ENCODE results near the gene DLGAP1.
"Not testable (repeated sequence)": the region's sequence is repeated elsewhere in the genome, so short reads cannot be mapped to it uniquely, and the experiment has no call there.

Gene DLGAP1

GRCh38 chr18:3610813-3611212 is 844.3 kb downstream of the DLGAP1 start:
- no peak for DNase-seq

GRCh38 chr18:3610188-3610708 is 844.9 kb downstream of the DLGAP1 start:
- no peak for DNase-seq

GRCh38 chr18:3608488-3608887 is 846.6 kb downstream of the DLGAP1 start:
- DNase-seq, result no peak

DNA sequence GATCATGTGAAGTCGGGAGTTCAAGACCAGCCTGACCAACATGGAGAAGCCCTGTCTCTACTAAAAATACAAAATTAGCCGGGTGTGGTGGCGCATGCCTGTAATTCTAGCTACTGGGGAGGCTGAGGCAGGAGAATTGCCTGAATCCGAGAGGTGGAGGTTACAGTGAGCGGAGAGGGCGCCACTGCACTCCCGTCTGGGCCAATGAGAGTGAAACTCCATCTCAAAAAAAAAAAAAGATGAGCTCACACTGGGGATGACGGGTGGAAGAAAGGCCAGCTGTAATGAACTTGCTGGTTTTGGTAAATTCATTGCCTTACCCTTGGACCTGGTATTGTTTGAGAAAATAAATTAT is 847.0 kb downstream of the DLGAP1 start:
- not testable (repeated sequence) for DNase-seq

- DNase-seq, result no peak
These were observed 847.6 kb downstream of the DLGAP1 start for GRCh38 chr18:3607309-3608098.

DNA sequence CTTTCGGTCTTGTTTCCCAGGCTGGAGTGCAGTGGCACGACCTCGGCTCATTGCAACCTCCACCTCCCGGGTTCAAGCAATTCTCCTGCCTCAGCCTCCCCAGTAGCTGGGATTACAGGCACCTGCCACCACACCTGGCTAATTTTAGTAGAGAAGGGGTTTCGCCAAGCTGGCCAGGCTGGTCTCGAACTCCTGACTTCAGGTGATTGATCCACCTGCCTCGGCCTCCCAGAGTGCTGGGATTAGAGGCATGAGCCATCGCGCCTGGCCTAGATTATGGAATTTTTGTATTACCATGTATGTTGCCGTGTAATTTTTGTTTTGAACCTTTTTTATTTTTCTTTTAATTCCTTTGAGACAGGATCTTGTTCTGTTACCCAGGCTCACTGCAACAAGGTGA is 848.2 kb downstream of the DLGAP1 start:
- DNase-seq, result not testable (repeated sequence)

GRCh38 chr18:3605954-3606443 is 849.1 kb downstream of the DLGAP1 start:
- DNase-seq, result no peak

DNA sequence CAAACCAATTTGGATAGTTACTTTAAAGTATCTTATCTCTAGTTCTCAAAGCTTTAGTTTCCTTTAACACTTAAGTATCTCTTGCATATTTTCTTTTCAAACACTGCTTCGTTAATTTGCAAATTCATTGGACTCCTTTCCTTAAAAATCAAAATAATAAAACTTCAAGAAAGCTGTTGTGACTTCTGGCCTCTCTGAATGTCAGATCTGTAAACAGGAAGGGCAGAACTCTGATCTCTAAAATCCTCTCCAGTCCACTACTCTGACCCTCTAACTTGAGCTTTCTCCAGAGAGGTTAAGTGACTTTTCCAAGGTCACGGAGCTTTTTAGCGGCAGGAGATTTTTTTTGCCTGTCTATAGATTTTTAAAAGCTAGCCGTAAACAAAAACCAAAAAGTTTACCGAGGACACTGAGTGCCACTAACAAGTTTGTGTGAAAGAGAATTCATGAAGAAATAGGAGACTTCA is 849.6 kb downstream of the DLGAP1 start:
- no peak for DNase-seq

DNA sequence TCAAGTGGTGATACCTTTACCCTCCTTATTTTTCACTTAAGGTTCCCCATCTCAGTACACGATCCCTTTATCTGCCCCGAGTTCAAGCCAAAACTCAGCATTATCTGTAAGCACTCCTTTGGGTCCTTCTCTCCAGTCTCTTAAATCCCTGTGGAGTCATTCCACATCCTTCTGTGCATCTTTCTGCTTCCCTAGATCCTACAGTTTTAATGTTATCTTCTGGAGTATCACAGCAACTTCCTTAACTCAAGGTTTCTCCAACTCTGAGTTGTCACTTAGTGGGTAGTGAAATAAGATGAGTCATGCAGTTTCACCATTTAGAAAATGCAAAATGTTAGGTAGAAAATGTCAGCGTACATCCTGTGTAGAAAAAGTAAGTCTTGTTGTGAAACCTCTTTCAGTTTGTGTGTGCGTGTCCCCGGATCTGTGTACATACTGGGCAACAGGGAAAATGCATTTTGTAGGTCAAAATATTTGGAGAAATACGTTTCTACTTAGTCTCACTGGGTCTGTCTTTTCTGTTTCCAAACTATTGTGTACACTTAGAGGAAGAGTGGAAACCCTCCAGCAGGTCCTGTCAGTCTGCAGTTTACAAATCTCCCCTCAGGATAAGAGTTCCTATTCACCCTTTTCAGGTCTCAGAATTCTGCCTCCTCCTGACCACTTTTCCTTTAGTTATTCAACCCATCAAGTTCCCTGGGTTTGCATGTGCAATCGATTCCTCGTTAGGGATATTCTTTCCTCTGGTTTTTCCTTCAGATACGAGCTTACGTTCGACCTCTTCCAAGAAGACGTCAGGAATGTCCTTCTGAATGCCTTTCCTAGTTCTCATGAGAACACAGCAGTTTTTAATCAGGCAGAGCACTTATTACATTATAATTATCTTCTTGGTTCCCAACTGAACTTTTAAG is 850.4 kb downstream of the DLGAP1 start:
- no peak for DNase-seq

GRCh38 chr18:3604235-3604497 is 850.9 kb downstream of the DLGAP1 start:
- DNase-seq, result no peak

DNA sequence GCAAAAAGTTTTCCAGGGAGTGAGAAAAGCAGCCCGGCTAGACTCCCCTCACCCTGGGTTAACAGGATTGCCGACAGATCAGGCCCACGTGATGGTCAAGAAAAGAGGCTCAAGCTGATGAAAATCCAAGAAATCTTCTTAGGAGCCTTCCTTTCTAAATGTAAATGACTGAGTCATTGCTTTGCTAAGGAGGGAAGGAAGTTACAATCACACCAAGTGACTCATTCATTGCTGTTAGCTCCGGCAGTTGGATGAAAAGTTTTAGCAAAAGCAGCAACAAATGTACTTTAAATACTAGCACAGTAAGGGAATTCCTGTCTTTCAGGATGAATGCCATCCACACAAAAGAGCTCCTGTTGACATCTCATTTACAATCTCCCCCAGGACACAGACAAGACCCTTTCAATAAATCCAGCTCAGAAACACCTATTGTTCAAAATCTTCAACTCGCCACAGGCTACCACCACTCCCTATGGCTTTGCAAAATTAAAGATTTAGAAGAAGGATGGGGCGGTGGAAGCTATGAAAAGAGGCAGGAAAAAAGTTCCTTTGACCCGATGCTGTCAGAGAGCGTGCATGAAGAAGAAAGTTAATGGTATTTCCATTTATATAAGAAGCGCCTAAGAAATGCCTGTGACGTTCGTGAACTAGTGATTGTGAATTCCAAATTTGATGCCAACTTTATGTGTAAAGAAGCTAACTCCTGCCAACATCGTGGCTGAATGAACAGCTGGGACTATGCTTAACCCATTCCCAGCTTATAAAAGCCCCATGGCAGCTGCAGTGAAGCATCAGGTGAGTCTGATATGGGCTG is 851.5 kb downstream of the DLGAP1 start:
- no peak for DNase-seq

GRCh38 chr18:3601106-3601755 is 853.9 kb downstream of the DLGAP1 start:
- not testable (repeated sequence) for DNase-seq

- DNase-seq, result no peak
These were observed 855.2 kb downstream of the DLGAP1 start for GRCh38 chr18:3599861-3600260.

GRCh38 chr18:3599195-3599594 is 855.9 kb downstream of the DLGAP1 start:
- DNase-seq, result no peak

DNA sequence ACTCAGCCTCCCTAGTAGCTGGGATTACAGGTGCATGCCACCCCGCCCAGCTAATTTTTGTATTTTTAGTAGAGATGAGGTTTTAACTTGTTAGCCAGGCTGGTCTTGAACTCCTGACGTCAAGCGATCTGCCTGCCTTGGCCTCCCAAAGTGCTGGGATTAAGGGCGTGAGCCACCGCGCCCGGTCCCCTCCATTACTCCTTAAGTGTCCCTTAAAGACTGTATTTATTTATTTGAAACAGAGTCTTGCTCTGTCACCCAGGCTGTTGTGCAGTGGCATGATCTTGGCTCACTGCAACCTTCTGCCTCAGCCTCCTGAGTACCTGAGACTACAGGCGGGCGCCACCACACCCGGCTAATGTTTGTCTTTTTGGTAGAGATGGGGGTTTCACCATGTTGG is 856.5 kb downstream of the DLGAP1 start:
- DNase-seq, result no peak

DNA sequence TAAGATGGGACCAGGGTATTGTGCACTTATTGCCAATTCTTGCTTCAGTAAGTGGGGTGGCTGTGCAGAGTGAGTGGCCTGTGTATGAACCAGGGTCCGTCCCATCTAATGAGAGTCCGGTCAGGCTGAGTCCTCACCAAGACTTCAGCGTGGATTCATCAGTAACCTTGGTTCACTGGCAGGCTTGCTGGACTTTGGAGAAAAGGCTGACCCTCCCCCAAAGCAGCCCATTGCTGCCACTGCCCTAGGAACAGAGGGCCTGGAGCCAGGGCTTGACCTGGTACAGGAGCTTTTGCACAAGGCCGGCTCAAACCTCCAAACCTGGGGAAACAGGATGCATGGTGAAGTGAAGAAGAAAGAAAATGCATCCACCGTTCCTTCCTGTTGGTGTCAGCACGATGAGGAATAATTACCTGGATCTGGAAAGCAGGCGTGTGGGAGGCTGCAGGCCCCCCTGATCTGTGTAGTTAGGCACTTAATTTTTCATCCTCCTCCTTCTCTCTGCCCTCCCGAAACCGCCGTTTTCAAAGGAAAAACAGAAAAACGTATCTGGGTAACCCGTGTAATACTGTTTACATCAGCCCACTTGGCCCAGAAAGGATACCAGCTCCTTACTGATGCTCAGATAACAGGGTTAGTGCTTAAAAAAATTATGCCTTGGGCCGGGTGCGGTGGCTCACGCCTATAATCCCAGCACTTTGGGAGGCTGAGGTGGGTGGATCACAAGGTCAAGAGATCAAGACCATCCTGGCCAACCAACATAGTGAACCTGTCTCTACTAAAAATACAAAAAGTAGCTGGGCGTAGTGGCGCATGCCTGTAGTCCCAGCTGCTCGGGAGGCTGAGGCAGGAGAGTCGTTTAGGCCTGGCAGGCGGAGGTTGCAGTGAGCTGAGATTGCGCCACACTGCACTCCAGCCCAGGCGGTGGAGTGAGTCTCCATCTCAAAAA is 857.4 kb downstream of the DLGAP1 start:
- DNase-seq, result no peak

- DNase-seq, result peak; percentile 21
These were observed 858.3 kb downstream of the DLGAP1 start for GRCh38 chr18:3596637-3597384.

DNA sequence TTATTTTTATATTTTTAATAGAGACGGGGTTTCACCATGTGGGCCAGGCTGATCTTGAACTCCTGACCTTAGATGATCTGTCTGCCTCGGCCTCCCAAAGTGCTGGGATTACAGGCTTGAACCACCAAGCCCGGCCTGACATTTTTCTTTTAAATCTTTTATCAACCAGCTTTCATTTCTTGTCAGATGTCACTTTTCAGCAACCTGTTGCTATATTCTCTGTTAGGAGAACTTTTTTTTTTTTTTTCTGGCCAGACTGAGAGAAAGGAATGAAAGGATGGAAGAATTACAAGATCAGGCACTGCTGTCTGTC is 858.8 kb downstream of the DLGAP1 start:
- DNase-seq, result no peak

GRCh38 chr18:3595369-3596273 is 859.5 kb downstream of the DLGAP1 start:
- peak; percentile 21 for DNase-seq

Measured in effector CD4-positive, alpha-beta T cell (primary cell).